MM.1S (cell line): ENCODE results near the gene BPI.

Source experiments
- CTCF ChIP-seq: fragments of 300-600 bp; sonication (generic); IDR thresholded peaks from 2 replicates; pipeline ENCODE4 v1.5.1; 2016; ENCODE audit warnings: antibody characterized with exemption, low read length, mixed read lengths
- EZH2 ChIP-seq: fragments of 300-600 bp; sonication (generic); optimal IDR thresholded peaks from 2 replicates; pipeline ENCODE3; 2017; ENCODE audit warnings: low read depth, mild to moderate bottlenecking, antibody characterized with exemption, low read length, mixed read lengths

GRCh38 chr20:38297916-38298674 is 5.9 kb upstream of the BPI start:
- TF ChIP-seq EZH2 (no peak), CTCF (no peak)
